Retinal pigment epithelial cell (primary cell): ENCODE results near the gene LAMC3.

Experiments
- DNase-seq: peaks from one replicate; pipeline ENCODE4 v3.0.0-alpha.2; 2010; ENCODE audit warnings: low read depth
- H3K4me3 ChIP-seq: 2 replicates; pipeline ENCODE4 v1.5.1; 2011; ENCODE audit warnings: mild to moderate bottlenecking, low read length, control low read depth, moderate library complexity
- CTCF ChIP-seq: conservative IDR thresholded peaks from 2 replicates; pipeline ENCODE4 v1.5.1; 2011; ENCODE audit warnings: low read depth, low read length, control low read depth, inconsistent platforms

The LAMC3 gene

GRCh38 chr9:130979591-130980385 lies 29.2 kb upstream of the LAMC3 start:
- no peak for DNase-seq
- no peak for TF ChIP-seq CTCF
- H3K4me3 ChIP-seq: no peak overlapping the region

GRCh38 chr9:130980526-130980925 lies 28.4 kb upstream of the LAMC3 start:
- DNase-seq: no peak
- no peak for TF ChIP-seq CTCF
- no peak overlapping the region for H3K4me3 ChIP-seq

DNA sequence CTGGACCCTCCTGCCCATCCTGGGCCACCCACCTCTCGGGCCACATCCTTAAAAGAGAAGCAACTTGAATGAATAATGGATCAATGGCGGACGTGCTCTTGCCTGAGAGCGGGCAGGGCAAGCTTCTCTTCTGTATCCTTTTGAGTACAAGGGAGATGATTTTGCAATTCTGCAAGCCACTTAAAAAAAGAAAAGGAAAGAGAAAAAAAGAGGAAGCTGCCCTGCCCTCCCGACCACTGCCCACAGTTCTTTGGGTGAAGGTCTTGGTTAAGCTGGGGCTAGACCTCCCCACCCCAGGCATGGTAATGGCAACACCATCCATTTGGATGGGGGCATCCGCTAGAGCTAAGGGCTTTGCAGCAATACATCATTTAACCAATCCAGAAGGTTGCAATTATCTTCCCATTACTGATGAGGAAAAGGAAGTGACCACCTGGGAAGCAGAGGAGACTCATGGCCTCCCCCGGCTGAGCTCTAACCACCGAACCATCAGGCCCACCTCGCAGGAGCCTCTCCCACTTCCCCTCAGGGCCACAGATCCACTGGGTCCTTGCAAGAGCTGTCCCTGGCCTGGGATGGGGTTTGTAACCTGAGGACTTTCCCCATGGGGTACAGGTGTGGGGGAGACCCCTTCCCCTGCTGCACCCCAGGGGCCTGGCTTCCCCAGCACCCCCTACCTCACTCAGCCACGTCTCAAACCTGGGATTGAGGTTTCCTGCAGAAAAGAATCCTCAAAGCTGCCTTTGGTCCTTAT lies 27.8 kb upstream of the LAMC3 start:
- no peak for DNase-seq
- no peak overlapping the region for H3K4me3 ChIP-seq
- TF ChIP-seq CTCF: no peak

GRCh38 chr9:130981756-130982137 lies 27.2 kb upstream of the LAMC3 start:
- no peak for TF ChIP-seq CTCF
- no peak overlapping the region for H3K4me3 ChIP-seq
- DNase-seq: no peak

- TF ChIP-seq CTCF: no peak
- no peak for DNase-seq
- H3K4me3 ChIP-seq: no peak overlapping the region
Measured at GRCh38 chr9:130982636-130983358, 26.2 kb upstream of the LAMC3 start.

- no peak for DNase-seq
- no peak for TF ChIP-seq CTCF
- H3K4me3 ChIP-seq: no peak overlapping the region
Measured at GRCh38 chr9:130983359-130983670, 25.7 kb upstream of the LAMC3 start.
